ENCODE measurements around the gene CGNL1.

CGNL1 gene

GRCh38 chr15:57570340-57570739, 194.0 kb downstream of the CGNL1 start:
- DNase-seq (ENCODE audit: low read depth in 2 of 2), result no peak

GRCh38 chr15:57570994-57571393, 194.7 kb downstream of the CGNL1 start:
- no peak for DNase-seq (ENCODE audit: low read depth in 2 of 2)

GRCh38 chr15:57571725-57572124, 195.4 kb downstream of the CGNL1 start:
- no peak for DNase-seq (ENCODE audit: low read depth in 2 of 2)

- no peak for DNase-seq (ENCODE audit: low read depth in 2 of 2)
Measured at GRCh38 chr15:57572468-57572867, 196.2 kb downstream of the CGNL1 start.

- no peak for DNase-seq (ENCODE audit: low read depth in 2 of 2)
Measured at GRCh38 chr15:57573151-57573550, 196.8 kb downstream of the CGNL1 start.

- no peak for DNase-seq (ENCODE audit: low read depth in 2 of 2)
Measured at GRCh38 chr15:57575363-57575762, 199.1 kb downstream of the CGNL1 start.

GRCh38 chr15:57578288-57578900, 202.1 kb downstream of the CGNL1 start:
- no peak for DNase-seq (ENCODE audit: low read depth in 2 of 2)

GRCh38 chr15:57580428-57580827, 204.1 kb downstream of the CGNL1 start:
- no peak for DNase-seq (ENCODE audit: low read depth in 2 of 2)

GRCh38 chr15:57580866-57581265, 204.6 kb downstream of the CGNL1 start:
- DNase-seq (ENCODE audit: low read depth in 2 of 2), result no peak

GRCh38 chr15:57582090-57582489, 205.8 kb downstream of the CGNL1 start:
- DNase-seq (ENCODE audit: low read depth in 2 of 2), result no peak

GRCh38 chr15:57583282-57583681, 207.0 kb downstream of the CGNL1 start:
- DNase-seq (ENCODE audit: low read depth in 2 of 2), result no peak

- DNase-seq (ENCODE audit: low read depth in 2 of 2), result no peak
Measured at GRCh38 chr15:57583720-57584119, 207.4 kb downstream of the CGNL1 start.

- DNase-seq (ENCODE audit: low read depth in 2 of 2), result no peak
Measured at GRCh38 chr15:57586661-57587424, 210.5 kb downstream of the CGNL1 start.

- no peak for DNase-seq (ENCODE audit: low read depth in 2 of 2)
Measured at GRCh38 chr15:57589281-57589680, 213.0 kb downstream of the CGNL1 start.

GRCh38 chr15:57589754-57590153, 213.4 kb downstream of the CGNL1 start:
- DNase-seq (ENCODE audit: low read depth in 2 of 2), result no peak

GRCh38 chr15:57591237-57591821, 215.0 kb downstream of the CGNL1 start:
- no peak for DNase-seq (ENCODE audit: low read depth in 2 of 2)

GRCh38 chr15:57591822-57592367, 215.6 kb downstream of the CGNL1 start, which contains the start of gene MYZAP:
TSS of gene MYZAP (plus strand) at chr15:57591904. CDS start at chr15:57592035, 131 bp downstream.
- peak in 1 of 2 donors; percentile 8 for DNase-seq (ENCODE audit: low read depth in 2 of 2)

- DNase-seq (ENCODE audit: low read depth in 2 of 2), result no peak
Measured at GRCh38 chr15:57592426-57592825, 216.1 kb downstream of the CGNL1 start.

GRCh38 chr15:57592836-57593420, 216.6 kb downstream of the CGNL1 start:
- no peak for DNase-seq (ENCODE audit: low read depth in 2 of 2)

- DNase-seq (ENCODE audit: low read depth in 2 of 2), result no peak
Measured at GRCh38 chr15:57594479-57594878, 218.2 kb downstream of the CGNL1 start.

GRCh38 chr15:57595011-57595866, 218.9 kb downstream of the CGNL1 start:
- DNase-seq (ENCODE audit: low read depth in 2 of 2), result no peak

Measured in stimulated activated CD8-positive, alpha-beta memory T cell treated with anti-CD3 and anti-CD28 coated beads, Interleukin-7, amount 100 ng/mL, for 4 hours (primary cell).